Esophagus muscularis mucosa (tissue), 3 donors: Measurements from ENCODE around the gene CASP9.

Experiments
- POLR2A ChIP-seq: fragments of 450-650 bp; IDR thresholded peaks from one replicate; pipeline ENCODE4 v1.6.1; 2017; ENCODE audit warnings: antibody characterized with exemption, moderate library complexity, mild to moderate bottlenecking, low read depth
- POLR2AphosphoS5 ChIP-seq, 2 donors: sonication (generic); formaldehyde crosslinking; IDR thresholded peaks; one replicate each; pipeline ENCODE4 v1.6.1; 2017; ENCODE audit warnings: antibody characterized with exemption in 2 of 2
- TF ChIP-seq, protein P1 (sequence below), 3 experiments: fragments of 200-600 bp in 2 of 3; fragments of 450-650 bp in 1 of 3; sonication (generic) in 2 of 3; IDR thresholded peaks; one replicate each; pipeline ENCODE4 v1.5.1; 2017 to 2019; ENCODE audit warnings: antibody characterized with exemption in 3 of 3, mild to moderate bottlenecking in 2 of 3, moderate library complexity in 1 of 3

DNA sequence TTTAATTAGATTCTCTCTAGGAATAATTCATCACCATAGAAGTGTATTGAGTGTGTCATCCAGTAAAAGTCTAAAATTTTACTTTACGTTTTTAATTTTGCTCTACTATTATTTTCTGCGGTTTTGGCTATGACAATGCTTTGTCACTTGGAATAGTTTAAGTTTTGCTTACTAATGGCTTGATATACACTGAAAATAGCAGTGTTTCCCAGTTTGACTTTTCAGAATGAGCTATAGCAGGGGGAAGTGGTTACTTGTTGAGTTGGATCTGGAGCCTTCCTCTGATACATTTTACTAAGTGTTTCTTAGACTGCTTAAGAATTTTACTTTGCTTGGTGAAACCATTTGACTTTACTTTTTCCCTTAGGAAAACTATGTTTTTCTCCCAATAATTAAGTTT, 7.7 kb upstream of the CASP9 start:
- TF ChIP-seq, protein P1, sequence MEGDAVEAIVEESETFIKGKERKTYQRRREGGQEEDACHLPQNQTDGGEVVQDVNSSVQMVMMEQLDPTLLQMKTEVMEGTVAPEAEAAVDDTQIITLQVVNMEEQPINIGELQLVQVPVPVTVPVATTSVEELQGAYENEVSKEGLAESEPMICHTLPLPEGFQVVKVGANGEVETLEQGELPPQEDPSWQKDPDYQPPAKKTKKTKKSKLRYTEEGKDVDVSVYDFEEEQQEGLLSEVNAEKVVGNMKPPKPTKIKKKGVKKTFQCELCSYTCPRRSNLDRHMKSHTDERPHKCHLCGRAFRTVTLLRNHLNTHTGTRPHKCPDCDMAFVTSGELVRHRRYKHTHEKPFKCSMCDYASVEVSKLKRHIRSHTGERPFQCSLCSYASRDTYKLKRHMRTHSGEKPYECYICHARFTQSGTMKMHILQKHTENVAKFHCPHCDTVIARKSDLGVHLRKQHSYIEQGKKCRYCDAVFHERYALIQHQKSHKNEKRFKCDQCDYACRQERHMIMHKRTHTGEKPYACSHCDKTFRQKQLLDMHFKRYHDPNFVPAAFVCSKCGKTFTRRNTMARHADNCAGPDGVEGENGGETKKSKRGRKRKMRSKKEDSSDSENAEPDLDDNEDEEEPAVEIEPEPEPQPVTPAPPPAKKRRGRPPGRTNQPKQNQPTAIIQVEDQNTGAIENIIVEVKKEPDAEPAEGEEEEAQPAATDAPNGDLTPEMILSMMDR (IDR thresholded peaks at IDR 0.05), result no peak
- no peak for TF ChIP-seq POLR2A
- no peak for TF ChIP-seq POLR2AphosphoS5 (IDR thresholded peaks at IDR 0.05)
